Epithelial cell of proximal tubule (primary cell): ENCODE data around the gene PDZRN4. TPM values are rescaled to one million over a fixed set of nuclear protein-coding genes. Genes with fewer than 3 reads are reported as not detected.

Experiments used
- DNase-seq: peaks from one replicate; pipeline ENCODE4 v3.0.0-alpha.2; 2011; ENCODE audit warnings: low read depth
- H3K4me3 ChIP-seq: 2 replicates; pipeline ENCODE4 v1.5.1; 2011; ENCODE audit warnings: low read depth, mild to moderate bottlenecking, low read length
- CTCF ChIP-seq: conservative IDR thresholded peaks from 2 replicates; pipeline ENCODE4 v1.5.1; 2012; ENCODE audit warnings: low read depth, mild to moderate bottlenecking, low read length
- total RNA-seq: library from RNA; depleted of rRNA; stranded (reverse); fragments of >200 nt; gene quantifications from 2 replicates; pipeline ENCODE4 v1.2.3, GENCODE V29; 2015

Gene PDZRN4
- total RNA-seq, 1 donor from 2014 or later = not detected

GRCh38 chr12:41467591-41468325 is 279.6 kb downstream of the PDZRN4 start:
- no peak for TF ChIP-seq CTCF
- H3K4me3 ChIP-seq = no peak overlapping the region
- DNase-seq = no peak

- no peak for DNase-seq
- no peak for TF ChIP-seq CTCF
- no peak overlapping the region for H3K4me3 ChIP-seq
Observed at GRCh38 chr12:41468341-41468740, 280.2 kb downstream of the PDZRN4 start.

- H3K4me3 ChIP-seq = no peak overlapping the region
- DNase-seq = no peak
- TF ChIP-seq CTCF = no peak
Observed at GRCh38 chr12:41468756-41469155, 280.6 kb downstream of the PDZRN4 start.

GRCh38 chr12:41473441-41473840 is 285.3 kb downstream of the PDZRN4 start:
- no peak for TF ChIP-seq CTCF
- DNase-seq = no peak
- no peak overlapping the region for H3K4me3 ChIP-seq

GRCh38 chr12:41474001-41474400 is 285.9 kb downstream of the PDZRN4 start:
- no peak for TF ChIP-seq CTCF
- no peak for DNase-seq
- H3K4me3 ChIP-seq = no peak overlapping the region

- no peak for DNase-seq
- H3K4me3 ChIP-seq = no peak overlapping the region
- TF ChIP-seq CTCF = no peak
Observed at GRCh38 chr12:41476499-41477439, 288.6 kb downstream of the PDZRN4 start.
